ENCODE measurements around the gene DNASE2B. TPM values are rescaled to one million over a fixed set of nuclear protein-coding genes. Genes with fewer than 3 reads are reported as not detected.

DNASE2B gene
- total and polyA plus RNA-seq, 2 experiments from 2014 or later = not detected

GRCh38 chr1:84376000-84376910, 22.0 kb upstream of the DNASE2B start:
- Histone ChIP-seq H3K4me1 (ENCODE audit: low read depth) (no peaks in the 10 kb centered on the region), H3K4me3 (no peak overlapping the region), H3K9me3 (ENCODE audit: low read depth) (no peaks in the 10 kb centered on the region), H3K27ac (no peak overlapping the region), H3K36me3 (no peaks in the 10 kb centered on the region), H3K27me3 (no peaks in the 10 kb centered on the region)
- TF ChIP-seq CTCF (IDR thresholded peaks at IDR 0.05; ENCODE audit: low read depth, low read length) = no peak
- DNase-seq (ENCODE audit: low read depth in 1 of 2, low spot score in 1 of 2) = no peak

- H3K4me3 ChIP-seq = no peak overlapping the region
- no peak overlapping the region for H3K27ac ChIP-seq
- no peaks in the 10 kb centered on the region for H3K36me3 ChIP-seq
- no peaks in the 10 kb centered on the region for H3K4me1 ChIP-seq (ENCODE audit: low read depth)
- no peaks in the 10 kb centered on the region for H3K9me3 ChIP-seq (ENCODE audit: low read depth)
- DNase-seq (ENCODE audit: low read depth in 1 of 2, low spot score in 1 of 2) = peak in 1 of 2 donors; percentile 82
- no peaks in the 10 kb centered on the region for H3K27me3 ChIP-seq
- TF ChIP-seq CTCF (IDR thresholded peaks at IDR 0.05; ENCODE audit: low read depth, low read length) = no peak
These were observed 20.7 kb upstream of the DNASE2B start for GRCh38 chr1:84377480-84378095.

GRCh38 chr1:84379138-84379916, 19.0 kb upstream of the DNASE2B start:
- no peaks in the 10 kb centered on the region for H3K4me1 ChIP-seq (ENCODE audit: low read depth)
- DNase-seq (ENCODE audit: low read depth in 1 of 2, low spot score in 1 of 2) = peak in 1 of 2 donors; percentile 78
- no peaks in the 10 kb centered on the region for H3K27me3 ChIP-seq
- H3K4me3 ChIP-seq = no peak overlapping the region
- no peak for TF ChIP-seq CTCF (IDR thresholded peaks at IDR 0.05; ENCODE audit: low read depth, low read length)
- no peak overlapping the region for H3K27ac ChIP-seq
- H3K36me3 ChIP-seq = no peaks in the 10 kb centered on the region
- H3K9me3 ChIP-seq (ENCODE audit: low read depth) = no peaks in the 10 kb centered on the region

- Histone ChIP-seq H3K4me1 (ENCODE audit: low read depth) (no peaks in the 10 kb centered on the region), H3K9me3 (ENCODE audit: low read depth) (no peaks in the 10 kb centered on the region), H3K27ac (no peak overlapping the region), H3K4me3 (no peak overlapping the region), H3K27me3 (no peaks in the 10 kb centered on the region), H3K36me3 (no peaks in the 10 kb centered on the region)
- no peak for TF ChIP-seq CTCF (IDR thresholded peaks at IDR 0.05; ENCODE audit: low read depth, low read length)
- DNase-seq (ENCODE audit: low read depth in 1 of 2, low spot score in 1 of 2) = no peak
These were observed 18.4 kb upstream of the DNASE2B start for GRCh38 chr1:84379917-84380180.

- peak in 1 of 2 donors; percentile 23 for DNase-seq (ENCODE audit: low read depth in 1 of 2, low spot score in 1 of 2)
- no peak for TF ChIP-seq CTCF (IDR thresholded peaks at IDR 0.05; ENCODE audit: low read depth, low read length)
- no peaks in the 10 kb centered on the region for H3K4me1 ChIP-seq (ENCODE audit: low read depth)
- no peaks in the 10 kb centered on the region for H3K9me3 ChIP-seq (ENCODE audit: low read depth)
- no peaks in the 10 kb centered on the region for H3K36me3 ChIP-seq
- H3K4me3 ChIP-seq = no peak overlapping the region
- no peak overlapping the region for H3K27ac ChIP-seq
- H3K27me3 ChIP-seq = no peaks in the 10 kb centered on the region
These were observed 16.2 kb upstream of the DNASE2B start for GRCh38 chr1:84382127-84382526.
